Loucy (cell line): Measurements from ENCODE around the gene STAB2.

Experiments used
- H2AFZ ChIP-seq: fragments of 200-600 bp; sonication (generic); 2 replicates; pipeline ENCODE4 v1.6.0; 2016; ENCODE audit warnings: antibody characterized with exemption, mild to moderate bottlenecking, low read length, moderate library complexity
- H3F3A ChIP-seq: fragments of 200-600 bp; 2 replicates; pipeline ENCODE4 v1.6.0; 2016; ENCODE audit warnings: antibody characterized with exemption, low read depth, mild to moderate bottlenecking
- H3K27me3 ChIP-seq: fragments of 200-600 bp; sonication (generic); 2 replicates; pipeline ENCODE4 v1.6.1; 2014; ENCODE audit warnings: low read length, mild to moderate bottlenecking; ENCODE audit not compliant: insufficient read depth, poor library complexity, severe bottlenecking
- H3K36me3 ChIP-seq: fragments of 200-600 bp; sonication (generic); 2 replicates; pipeline ENCODE4 v1.6.1; 2016; ENCODE audit warnings: low read length; ENCODE audit not compliant: insufficient read depth
- H3K4me1 ChIP-seq: fragments of 200-600 bp; sonication (generic); 2 replicates; pipeline ENCODE4 v1.5.1; 2014; ENCODE audit warnings: low read length, mild to moderate bottlenecking; ENCODE audit not compliant: insufficient read depth, poor library complexity, severe bottlenecking
- H3K4me2 ChIP-seq: fragments of 200-600 bp; sonication (generic); 2 replicates; pipeline ENCODE4 v1.6.0; 2014; ENCODE audit warnings: antibody characterized with exemption, low read length, low read depth, mild to moderate bottlenecking; ENCODE audit not compliant: poor library complexity, severe bottlenecking
- H3K4me3 ChIP-seq: fragments of 200-600 bp; sonication (generic); 2 replicates; pipeline ENCODE4 v1.5.1; 2014; ENCODE audit warnings: low read length, mild to moderate bottlenecking, mixed read lengths; ENCODE audit not compliant: poor library complexity, severe bottlenecking
- H3K79me2 ChIP-seq: fragments of 200-600 bp; sonication (generic); 2 replicates; pipeline ENCODE4 v1.6.1; 2014; ENCODE audit warnings: low read length; ENCODE audit not compliant: insufficient read depth
- H3K9ac ChIP-seq: fragments of 200-600 bp; sonication (generic); 2 replicates; pipeline ENCODE4 v1.6.0; 2014; ENCODE audit warnings: mild to moderate bottlenecking, low read depth, low read length, moderate library complexity; ENCODE audit not compliant: poor library complexity, severe bottlenecking
- H3K9me2 ChIP-seq: fragments of 200-600 bp; sonication (generic); replicated peaks from 2 replicates; pipeline ENCODE4 v1.6.1; 2016; ENCODE audit warnings: low read depth, low read length, mixed read lengths
- H3K9me3 ChIP-seq: fragments of 200-600 bp; sonication (generic); 2 replicates; pipeline ENCODE4 v1.6.1; 2014; ENCODE audit warnings: mild to moderate bottlenecking, antibody characterized with exemption, low read length, low read depth; ENCODE audit not compliant: insufficient read depth
- H4K20me1 ChIP-seq: fragments of 200-600 bp; sonication (generic); 2 replicates; pipeline ENCODE4 v1.6.0; 2014; ENCODE audit warnings: antibody characterized with exemption, low read length, mild to moderate bottlenecking; ENCODE audit not compliant: insufficient read depth, poor library complexity, severe bottlenecking
- CTCF ChIP-seq: fragments of 200-600 bp; sonication (generic); conservative IDR thresholded peaks from 2 replicates; pipeline ENCODE4 v1.5.1; 2014; ENCODE audit warnings: mild to moderate bottlenecking, antibody characterized with exemption, low read length
- EZH2phosphoT487 ChIP-seq: fragments of 200-600 bp; IDR thresholded peaks from 2 replicates; pipeline ENCODE4 v1.6.1; 2018; ENCODE audit warnings: antibody characterized with exemption, mild to moderate bottlenecking, moderate library complexity, borderline replicate concordance

STAB2 gene

GRCh38 chr12:103665971-103666370 is 78.9 kb downstream of the STAB2 start:
- H4K20me1 ChIP-seq, result no peaks in the 10 kb centered on the region
- no peaks in the 10 kb centered on the region for H3K9me3 ChIP-seq
- no peaks in the 10 kb centered on the region for H3K4me1 ChIP-seq
- no peak overlapping the region for H3K4me3 ChIP-seq
- no peak overlapping the region for H3K4me2 ChIP-seq
- H3K36me3 ChIP-seq, result no peaks in the 10 kb centered on the region
- H3F3A ChIP-seq, result no peaks in the 10 kb centered on the region
- H3K27me3 ChIP-seq, result no peaks in the 10 kb centered on the region
- H3K9me2 ChIP-seq, result no peaks in the 10 kb centered on the region
- TF ChIP-seq CTCF (no peak), EZH2phosphoT487 (no peak)
- no peak overlapping the region for H3K9ac ChIP-seq
- no peaks in the 10 kb centered on the region for H3K79me2 ChIP-seq
- H2AFZ ChIP-seq, result no peak overlapping the region

DNA sequence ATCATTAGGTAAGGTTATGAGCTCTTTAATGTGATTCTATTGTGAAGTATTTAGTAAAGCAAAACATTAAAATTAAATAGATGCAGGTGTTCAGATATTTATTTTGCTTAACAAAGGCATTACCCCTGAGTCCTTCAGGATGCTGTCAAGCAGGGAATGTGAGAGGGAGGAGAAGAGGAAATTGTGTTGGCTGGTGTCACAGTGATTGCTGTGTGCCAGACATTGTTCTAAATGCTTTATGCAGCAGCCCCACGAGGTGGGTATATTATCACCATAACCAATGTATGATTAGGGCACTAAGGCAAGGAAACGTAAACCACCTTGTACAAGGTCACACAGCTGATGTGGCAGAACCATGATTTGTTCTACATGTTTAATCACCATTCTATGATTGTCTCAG is 80.1 kb downstream of the STAB2 start:
- Histone ChIP-seq H3K27me3 (no peaks in the 10 kb centered on the region), H3K4me1 (no peaks in the 10 kb centered on the region), H3K9me2 (no peaks in the 10 kb centered on the region), H3K4me2 (no peak overlapping the region), H3K36me3 (no peaks in the 10 kb centered on the region), H3K9ac (no peak overlapping the region), H3K9me3 (no peaks in the 10 kb centered on the region), H3K79me2 (no peaks in the 10 kb centered on the region), H4K20me1 (no peaks in the 10 kb centered on the region), H3F3A (no peaks in the 10 kb centered on the region), H3K4me3 (no peak overlapping the region), H2AFZ (no peak overlapping the region)
- no peak for TF ChIP-seq EZH2phosphoT487
- no peak for TF ChIP-seq CTCF

DNA sequence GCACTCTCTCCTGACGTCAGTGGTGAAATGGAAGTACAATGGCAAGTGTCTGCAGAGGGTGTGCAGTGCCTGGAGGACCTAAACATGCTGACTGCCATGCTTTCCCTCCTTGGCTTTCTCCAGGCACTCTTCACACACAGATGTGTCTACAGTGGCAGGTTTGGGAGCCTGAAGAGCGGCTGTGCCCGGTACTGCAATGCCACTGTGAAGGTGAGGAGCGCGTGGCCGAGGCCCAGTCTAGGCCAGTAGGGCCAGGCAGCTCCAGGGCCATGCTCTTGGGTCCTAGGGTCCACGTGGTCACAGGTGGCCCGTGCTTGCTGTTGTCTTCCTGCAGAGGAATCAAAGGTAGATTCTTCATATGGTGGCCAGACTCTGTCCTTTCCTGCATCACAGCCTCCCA is 81.4 kb downstream of the STAB2 start:
- Histone ChIP-seq H3F3A (no peaks in the 10 kb centered on the region), H3K9me2 (no peaks in the 10 kb centered on the region), H3K4me2 (no peak overlapping the region), H3K36me3 (no peaks in the 10 kb centered on the region), H3K4me1 (no peaks in the 10 kb centered on the region), H4K20me1 (no peaks in the 10 kb centered on the region), H3K4me3 (no peak overlapping the region), H3K79me2 (no peaks in the 10 kb centered on the region), H3K9ac (no peak overlapping the region), H2AFZ (no peak overlapping the region), H3K9me3 (no peaks in the 10 kb centered on the region), H3K27me3 (no peaks in the 10 kb centered on the region)
- TF ChIP-seq CTCF (no peak), EZH2phosphoT487 (no peak)
